Upper lobe of left lung (tissue), 4 donors: ENCODE data around the gene CCDC177.

Experiments used
- EP300 ChIP-seq, 4 donors: sonication (generic); formaldehyde crosslinking; IDR thresholded peaks; one replicate each; pipeline ENCODE4 v1.5.1; 2017; ENCODE audit warnings: antibody characterized with exemption in 4 of 4, control low read depth in 2 of 4
- POLR2A ChIP-seq, 4 donors: fragments of 450-650 bp; IDR thresholded peaks; one replicate each; pipeline ENCODE4 v1.5.1; 2016 to 2017; ENCODE audit warnings: antibody characterized with exemption in 4 of 4, mild to moderate bottlenecking in 2 of 4
- TF ChIP-seq, protein P1 (sequence below), 6 experiments: fragments of 450-650 bp in 4 of 6; fragments of 200-600 bp in 2 of 6; sonication (generic) in 2 of 6; IDR thresholded peaks; one replicate each; pipeline ENCODE4 v1.5.1; 2016 to 2019; ENCODE audit warnings: antibody characterized with exemption in 6 of 6

GRCh38 chr14:69560826-69561225 is 13.8 kb downstream of the CCDC177 start:
- TF ChIP-seq EP300 (IDR thresholded peaks at IDR 0.05) (no peak), POLR2A (IDR thresholded peaks at IDR 0.05) (no peak)
- TF ChIP-seq, protein P1, sequence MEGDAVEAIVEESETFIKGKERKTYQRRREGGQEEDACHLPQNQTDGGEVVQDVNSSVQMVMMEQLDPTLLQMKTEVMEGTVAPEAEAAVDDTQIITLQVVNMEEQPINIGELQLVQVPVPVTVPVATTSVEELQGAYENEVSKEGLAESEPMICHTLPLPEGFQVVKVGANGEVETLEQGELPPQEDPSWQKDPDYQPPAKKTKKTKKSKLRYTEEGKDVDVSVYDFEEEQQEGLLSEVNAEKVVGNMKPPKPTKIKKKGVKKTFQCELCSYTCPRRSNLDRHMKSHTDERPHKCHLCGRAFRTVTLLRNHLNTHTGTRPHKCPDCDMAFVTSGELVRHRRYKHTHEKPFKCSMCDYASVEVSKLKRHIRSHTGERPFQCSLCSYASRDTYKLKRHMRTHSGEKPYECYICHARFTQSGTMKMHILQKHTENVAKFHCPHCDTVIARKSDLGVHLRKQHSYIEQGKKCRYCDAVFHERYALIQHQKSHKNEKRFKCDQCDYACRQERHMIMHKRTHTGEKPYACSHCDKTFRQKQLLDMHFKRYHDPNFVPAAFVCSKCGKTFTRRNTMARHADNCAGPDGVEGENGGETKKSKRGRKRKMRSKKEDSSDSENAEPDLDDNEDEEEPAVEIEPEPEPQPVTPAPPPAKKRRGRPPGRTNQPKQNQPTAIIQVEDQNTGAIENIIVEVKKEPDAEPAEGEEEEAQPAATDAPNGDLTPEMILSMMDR (IDR thresholded peaks at IDR 0.05): no peak
